HL-60 (cell line): Measurements from ENCODE around the gene TENM3.

Experiments
- CTCF ChIP-seq: IDR thresholded peaks from one replicate; pipeline ENCODE4 v1.5.1; 2011; ENCODE audit warnings: low read length, control low read depth, inconsistent platforms; ENCODE audit not compliant: insufficient read depth
- GABPA ChIP-seq: IDR thresholded peaks from 2 replicates; pipeline ENCODE4 v1.6.1; 2012; ENCODE audit warnings: low read depth
- POLR2AphosphoS5 ChIP-seq: IDR thresholded peaks from 2 replicates; pipeline ENCODE4 v1.6.1; 2012; ENCODE audit warnings: low read depth

- TF ChIP-seq CTCF (no peak), POLR2AphosphoS5 (no peak), GABPA (no peak)
These were observed 560.0 kb downstream of the TENM3 start for GRCh38 chr4:182803235-182803634.
